Measurements from ENCODE around the gene PAX1. TPM values are rescaled to one million over a fixed set of nuclear protein-coding genes. Genes with fewer than 3 reads are reported as not detected.

The PAX1 gene
- total and polyA plus RNA-seq, 2 of the 8 experiments (the other 6 are each of a cell fraction or from before 2014, with no cell fraction given), result not detected

GRCh38 chr20:21670126-21670525 is 35.3 kb upstream of the PAX1 start:
- Histone ChIP-seq H4K91ac (replicated peaks; ENCODE audit: insufficient read length, low read length) (no peak overlapping the region), H3K79me2 (ENCODE audit: control insufficient read depth in 1 of 2, insufficient read depth in 2 of 2, low read length in 2 of 2) (no peaks in the 10 kb centered on the region), H4K5ac (ENCODE audit: insufficient read length, low read depth, low read length) (no peak overlapping the region), H3K4me1 (replicated peaks in 1 of 4; ENCODE audit: control insufficient read depth in 3 of 4, insufficient read depth in 4 of 4, low read length in 3 of 4) (no peaks in the 10 kb centered on the region), H3K4me3 (ENCODE audit: extremely low read depth in 1 of 4, insufficient read depth in 2 of 4, low read depth in 3 of 4, low read length in 4 of 4) (no peak overlapping the region), H3K23me2 (ENCODE audit: low read depth, low read length) (no peaks in the 10 kb centered on the region; the same call in 1 of the 2 replicates), H3K9ac (replicated peaks in 1 of 4; ENCODE audit: extremely low read depth in 1 of 4, low read depth in 3 of 4, low read length in 3 of 4) (no peak overlapping the region), H3K56ac (replicated peaks; ENCODE audit: insufficient read length, low read depth, low read length) (no peak overlapping the region), H3K4ac (replicated peaks; ENCODE audit: insufficient read length, low read depth, low read length) (no peak overlapping the region), H2BK20ac (ENCODE audit: low read length) (no peak overlapping the region), H3K4me2 (ENCODE audit: insufficient read depth in 1 of 2, low read depth in 2 of 2, low read length in 2 of 2) (no peak overlapping the region), H2AK5ac (ENCODE audit: low read depth, low read length) (no peak overlapping the region), H3K27ac (ENCODE audit: low read depth, low read length) (no peak overlapping the region), H2BK5ac (ENCODE audit: low read depth, low read length) (no peak overlapping the region), H4K20me1 (replicated peaks in 1 of 2; ENCODE audit: control insufficient read depth in 1 of 2, insufficient read depth in 2 of 2, low read length in 2 of 2) (no peaks in the 10 kb centered on the region), H3K27me3 (replicated peaks in 1 of 4; ENCODE audit: control insufficient read depth in 3 of 4, extremely low read depth in 1 of 4, insufficient read depth in 3 of 4, low read length in 3 of 4) (no peaks in the 10 kb centered on the region), H3K14ac (ENCODE audit: insufficient read length) (no peak overlapping the region), H4K8ac (ENCODE audit: extremely low read depth, insufficient read depth, low read length) (no peak overlapping the region), H3K23ac (ENCODE audit: insufficient read length) (no peak overlapping the region), H3K79me1 (ENCODE audit: low read depth, low read length) (no peaks in the 10 kb centered on the region), H2AFZ (ENCODE audit: low read length) (no peak overlapping the region), H2BK120ac (replicated peaks; ENCODE audit: low read depth, low read length) (no peak overlapping the region), H2BK15ac (ENCODE audit: low read length) (no peak overlapping the region), H3K18ac (ENCODE audit: extremely low read depth, low read length) (no peak overlapping the region), H3K36me3 (ENCODE audit: control insufficient read depth in 2 of 4, insufficient read depth in 4 of 4, low read length in 3 of 4) (no peaks in the 10 kb centered on the region), H2BK12ac (ENCODE audit: low read depth, low read length) (no peak overlapping the region), H3K9me3 (ENCODE audit: insufficient read depth in 2 of 2, low read depth in 1 of 2, low read length in 1 of 2) (no peaks in the 10 kb centered on the region)
- DNase-seq (ENCODE audit: low read depth in 1 of 2, low spot score in 2 of 2), result no peak
- ChIA-PET POLR2A (ENCODE audit: partially characterized antibody) (no interaction called here), CTCF (ENCODE audit: partially characterized antibody) (interaction anchor here (0.6 kb wide), 1 partner anchor 22 kb away, joined by 3 read pairs; no protein-coding TSS in a partner anchor)
- FAIRE-seq, result no peak
- WGBS, 2 experiments (ENCODE audit: extremely low coverage in 1 of 2, insufficient coverage in 1 of 2, insufficient read length in 1 of 2, insufficient replicate concordance in 2 of 2, low coverage in 1 of 2, low lambda C conversion rate in 2 of 2, missing lambda C conversion rate in 1 of 2), result 97% methylated on average over 10 of the region's 12 CpGs; no CpG with 5 or more reads in 1 of the 2 experiments
- TF ChIP-seq CHD2 (IDR thresholded peaks at IDR 0.05; ENCODE audit: low read length), result no peak
- TF ChIP-seq ASH2L (IDR thresholded peaks at IDR 0.05; ENCODE audit: low read length), result no peak
- no peak for TF ChIP-seq TCF12 (IDR thresholded peaks at IDR 0.05; ENCODE audit: low read depth, low read length)
- no peak for TF ChIP-seq POLR2AphosphoS5 (IDR thresholded peaks at IDR 0.05; ENCODE audit: low read depth, low read length)
- no peak for TF ChIP-seq BRCA1 (IDR thresholded peaks at IDR 0.05; ENCODE audit: low read depth, low read length)
- no peak for TF ChIP-seq KDM1A (IDR thresholded peaks at IDR 0.05; ENCODE audit: borderline replicate concordance, low read length)
- TF ChIP-seq SP1 (IDR thresholded peaks at IDR 0.05; ENCODE audit: low read depth, low read length), result no peak
- TF ChIP-seq KDM5A (IDR thresholded peaks at IDR 0.05; ENCODE audit: low read length), result no peak
